Keratinocyte (primary cell): ENCODE data around the gene RNU6-1.

Source experiments
- EZH2 ChIP-seq: IDR thresholded peaks from one replicate; pipeline ENCODE4 v1.6.1; 2012; ENCODE audit warnings: inconsistent platforms, mild to moderate bottlenecking, low read length, moderate library complexity
- TF ChIP-seq, protein P1 (sequence below), 3 experiments: IDR thresholded peaks in 1 of 3; conservative IDR thresholded peaks in 1 of 3; optimal IDR thresholded peaks in 1 of 3; 2 replicates in 2 of 3; 3 replicates in 1 of 3; pipeline versions ENCODE3 to v1.5.1; 2011; ENCODE audit warnings: low read length in 3 of 3, mild to moderate bottlenecking in 3 of 3, moderate library complexity in 2 of 3, control low read depth in 1 of 3, inconsistent platforms in 1 of 3; ENCODE audit not compliant: insufficient read depth in 2 of 3; ENCODE audit errors: extremely low read depth in 1 of 3

DNA sequence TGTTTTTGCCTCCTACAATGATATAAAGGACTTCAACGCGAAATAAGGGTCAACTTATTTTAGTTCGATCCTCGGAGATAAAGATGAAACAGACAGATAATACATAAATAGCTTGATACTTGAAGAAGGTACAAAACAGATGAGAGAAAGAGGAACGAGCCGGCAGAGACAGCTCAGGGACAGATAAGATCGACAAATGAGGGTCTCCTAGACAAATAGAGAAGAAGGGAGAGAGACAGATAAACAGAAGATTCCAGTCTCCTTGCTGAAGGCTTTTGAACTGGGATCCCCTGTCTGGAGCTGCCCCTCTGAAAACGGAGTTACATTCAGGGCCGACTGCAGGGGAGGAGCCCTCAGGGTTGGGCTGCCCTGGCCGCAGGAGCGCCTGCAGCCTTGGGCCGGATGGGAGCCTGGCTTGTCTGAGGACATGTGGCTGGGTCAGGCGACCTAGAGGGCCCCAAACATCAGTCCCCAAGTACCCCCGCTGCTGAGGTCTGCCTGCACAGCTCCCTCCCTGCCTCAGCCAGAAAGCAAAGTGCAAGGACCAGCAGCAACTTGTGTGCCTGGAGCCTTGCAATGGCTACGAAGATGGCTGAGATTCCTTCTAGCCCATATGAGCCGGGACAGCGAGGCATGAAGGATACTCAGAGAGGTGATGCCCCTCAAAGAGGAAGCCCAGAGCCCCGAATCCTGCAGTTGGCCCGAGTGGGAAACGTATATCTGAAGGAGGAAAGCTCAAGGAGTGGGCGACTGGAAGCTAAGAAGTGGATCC is 15.5 kb downstream of the RNU6-1 start:
- TF ChIP-seq, protein P1, sequence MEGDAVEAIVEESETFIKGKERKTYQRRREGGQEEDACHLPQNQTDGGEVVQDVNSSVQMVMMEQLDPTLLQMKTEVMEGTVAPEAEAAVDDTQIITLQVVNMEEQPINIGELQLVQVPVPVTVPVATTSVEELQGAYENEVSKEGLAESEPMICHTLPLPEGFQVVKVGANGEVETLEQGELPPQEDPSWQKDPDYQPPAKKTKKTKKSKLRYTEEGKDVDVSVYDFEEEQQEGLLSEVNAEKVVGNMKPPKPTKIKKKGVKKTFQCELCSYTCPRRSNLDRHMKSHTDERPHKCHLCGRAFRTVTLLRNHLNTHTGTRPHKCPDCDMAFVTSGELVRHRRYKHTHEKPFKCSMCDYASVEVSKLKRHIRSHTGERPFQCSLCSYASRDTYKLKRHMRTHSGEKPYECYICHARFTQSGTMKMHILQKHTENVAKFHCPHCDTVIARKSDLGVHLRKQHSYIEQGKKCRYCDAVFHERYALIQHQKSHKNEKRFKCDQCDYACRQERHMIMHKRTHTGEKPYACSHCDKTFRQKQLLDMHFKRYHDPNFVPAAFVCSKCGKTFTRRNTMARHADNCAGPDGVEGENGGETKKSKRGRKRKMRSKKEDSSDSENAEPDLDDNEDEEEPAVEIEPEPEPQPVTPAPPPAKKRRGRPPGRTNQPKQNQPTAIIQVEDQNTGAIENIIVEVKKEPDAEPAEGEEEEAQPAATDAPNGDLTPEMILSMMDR (optimal IDR thresholded peaks at IDR 0.05 in 1 of 3, IDR thresholded peaks at IDR 0.05 in 1 of 3, conservative IDR thresholded peaks at IDR 0.05 in 1 of 3; ENCODE audit: extremely low read depth in 1 of 3, insufficient read depth in 2 of 3, low read length in 3 of 3): no peak
- peak; percentile 67 for TF ChIP-seq EZH2
